Activated CD4-positive, alpha-beta memory T cell treated with anti-CD3 and anti-CD28 coated beads, Interleukin-2, amount 10 ng/mL, durations not matched to agents 7 days and 5 days (primary cell): ENCODE measurements around the gene IFT27. TPM values are rescaled to one million over a fixed set of nuclear protein-coding genes. Genes with fewer than 3 reads are reported as not detected.

ENCODE experiments used
- CTCF ChIA-PET: fragments of 350-600 bp; sonication (Branson Sonifier 250); formaldehyde crosslinking; loops from one replicate; lab custom pipeline; 2021; ENCODE audit warnings: antibody characterized with exemption, inconsistent platforms; lab: Charles Lee
- POLR2A ChIA-PET: fragments of 350-600 bp; sonication (Branson Sonifier 250); formaldehyde crosslinking; loops from one replicate; lab custom pipeline; 2021; ENCODE audit warnings: antibody characterized with exemption; lab: Charles Lee
- DNase-seq: peaks from one replicate; pipeline ENCODE4 v3.0.0-alpha.2; 2020
- H3K27ac Mint-ChIP-seq: one replicate; pipeline ENCODE4 v1.8.0; 2021; ENCODE audit warnings: mild to moderate bottlenecking, mixed read lengths
- H3K27me3 Mint-ChIP-seq: one replicate; pipeline ENCODE4 v1.8.0; 2021; ENCODE audit warnings: mixed read lengths
- H3K36me3 Mint-ChIP-seq: one replicate; pipeline ENCODE4 v1.8.0; 2021; ENCODE audit warnings: low read depth, mixed read lengths
- H3K4me1 Mint-ChIP-seq: one replicate; pipeline ENCODE4 v1.8.0; 2021; ENCODE audit warnings: mixed read lengths
- H3K4me3 Mint-ChIP-seq: one replicate; pipeline ENCODE4 v1.8.0; 2021; ENCODE audit warnings: mild to moderate bottlenecking, mixed read lengths
- H3K9me3 Mint-ChIP-seq: one replicate; pipeline ENCODE4 v1.8.0; 2021; ENCODE audit warnings: mixed read lengths
- total RNA-seq, 2 experiments: library from RNA; stranded (reverse); gene quantifications; one replicate each; pipeline ENCODE4 v1.2.3, GENCODE V29; 2021

IFT27 gene, protein sequence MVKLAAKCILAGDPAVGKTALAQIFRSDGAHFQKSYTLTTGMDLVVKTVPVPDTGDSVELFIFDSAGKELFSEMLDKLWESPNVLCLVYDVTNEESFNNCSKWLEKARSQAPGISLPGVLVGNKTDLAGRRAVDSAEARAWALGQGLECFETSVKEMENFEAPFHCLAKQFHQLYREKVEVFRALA
- 10 to 100 TPM; 28.3 to 29.5 TPM for total RNA-seq

GRCh38 chr22:36775964-36776669, at the start of gene IFT27:
TSS of gene IFT27 (minus strand) at chr22:36776119. CDS start at chr22:36775707, 412 bp downstream.
- H3K9me3 Mint-ChIP-seq: no peaks in the 10 kb centered on the region
- POLR2A ChIA-PET: interaction anchor here (0.5 to 2.8 kb wide), 20 partner anchors 9 to 1473 kb away, joined by 3 to 16 read pairs (median 4); partner anchors contain the start of genes EIF3D, FOXRED2, KCTD17 and MPST
- peak within 1 kb of the TSS; percentile 77 for H3K27ac Mint-ChIP-seq
- CTCF ChIA-PET: interaction anchor here (0.6 to 5.8 kb wide), 20 partner anchors 9 to 832 kb away, joined by 3 to 48 read pairs (median 4); partner anchors contain the start of genes GGA1 and NCF4
- H3K4me1 Mint-ChIP-seq: peaks cover 34% of the 10 kb centered on the region
- H3K4me3 Mint-ChIP-seq: peak within 1 kb of the TSS; percentile 85
- H3K36me3 Mint-ChIP-seq: no peaks in the 10 kb centered on the region
- DNase-seq: peak; percentile 98
- H3K27me3 Mint-ChIP-seq: no peaks in the 10 kb centered on the region

DNA sequence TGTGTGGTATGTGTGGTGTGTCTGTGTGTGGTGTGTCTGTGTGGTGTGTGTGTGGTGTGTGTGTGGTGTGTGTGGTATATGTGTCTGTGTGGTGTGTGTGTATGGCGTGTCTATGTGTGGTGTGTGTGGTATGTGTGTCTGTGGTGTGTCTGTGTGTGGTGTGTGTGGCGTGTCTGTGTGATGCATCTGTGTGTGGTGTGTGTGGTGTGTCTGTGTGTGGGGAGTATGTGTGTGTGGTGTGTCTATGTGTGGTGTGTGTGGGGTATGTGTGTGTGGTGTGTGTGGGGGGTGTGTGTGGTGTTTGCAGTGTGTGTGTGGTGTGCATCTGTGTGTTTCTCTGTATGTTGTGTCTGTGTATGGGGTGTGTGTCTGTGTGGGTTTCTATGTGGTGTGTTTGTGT, 48.7 kb upstream of the IFT27 start:
- POLR2A ChIA-PET: no interaction called here
- peaks cover 11% of the 10 kb centered on the region for H3K4me1 Mint-ChIP-seq
- H3K4me3 Mint-ChIP-seq: no peak overlapping the region
- no peak overlapping the region for H3K27ac Mint-ChIP-seq
- peaks cover 18% of the 10 kb centered on the region for H3K27me3 Mint-ChIP-seq
- H3K36me3 Mint-ChIP-seq: no peaks in the 10 kb centered on the region
- no peaks in the 10 kb centered on the region for H3K9me3 Mint-ChIP-seq
- CTCF ChIA-PET: no interaction called here
- no peak for DNase-seq

- ChIA-PET POLR2A (no interaction called here), CTCF (no interaction called here)
- Mint-ChIP-seq H3K27ac (no peak overlapping the region), H3K9me3 (no peaks in the 10 kb centered on the region), H3K36me3 (no peaks in the 10 kb centered on the region), H3K4me1 (peaks cover under 1% of the 10 kb centered on the region), H3K4me3 (no peak overlapping the region), H3K27me3 (peaks cover 28% of the 10 kb centered on the region)
- DNase-seq: no peak
These were observed 47.4 kb upstream of the IFT27 start for GRCh38 chr22:36823186-36823839.

DNA sequence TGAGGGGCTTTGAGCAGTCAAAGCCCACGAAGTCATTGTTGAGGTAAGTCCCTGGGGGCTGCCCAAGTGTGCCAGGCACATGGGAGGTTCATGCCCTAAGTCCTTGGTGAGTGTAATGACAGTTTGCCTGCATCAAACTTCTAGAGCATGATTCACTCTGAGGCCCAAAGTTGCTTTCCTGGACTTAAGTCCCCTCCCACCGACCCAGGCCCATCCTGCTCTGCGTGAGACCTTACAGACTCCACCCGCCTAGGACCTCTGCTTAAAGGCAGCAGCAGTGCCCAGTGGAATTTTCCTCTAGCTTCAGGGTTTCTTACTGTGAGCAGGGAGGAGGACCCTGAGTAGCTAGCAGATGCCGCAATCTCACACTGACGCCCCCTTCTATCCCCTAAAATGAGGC, 46.7 kb upstream of the IFT27 start:
- H3K4me1 Mint-ChIP-seq: no peaks in the 10 kb centered on the region
- no peak for DNase-seq
- ChIA-PET CTCF (no interaction called here), POLR2A (no interaction called here)
- no peaks in the 10 kb centered on the region for H3K36me3 Mint-ChIP-seq
- H3K27me3 Mint-ChIP-seq: peaks cover 35% of the 10 kb centered on the region
- H3K9me3 Mint-ChIP-seq: no peaks in the 10 kb centered on the region
- no peak overlapping the region for H3K27ac Mint-ChIP-seq
- no peak overlapping the region for H3K4me3 Mint-ChIP-seq

DNA sequence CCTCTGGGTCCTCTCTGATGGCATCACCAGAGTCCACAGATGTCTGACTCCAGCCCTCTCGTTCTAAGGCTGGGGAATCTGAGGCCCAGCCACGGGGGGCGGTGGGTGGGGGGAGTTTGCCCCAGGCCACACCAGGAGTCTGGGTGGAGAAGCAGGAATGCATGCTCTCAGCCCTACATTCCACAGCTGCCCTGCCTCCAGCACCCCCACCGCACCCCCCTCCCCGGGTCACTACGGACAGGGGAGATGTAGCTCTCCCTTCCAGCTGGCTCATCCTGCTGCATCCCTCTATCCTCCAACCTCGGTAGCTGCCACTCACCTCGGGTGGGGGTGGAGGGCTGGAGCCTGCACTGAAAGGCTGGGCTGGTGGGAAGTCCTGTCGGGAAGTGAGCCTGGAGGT, 43.2 kb upstream of the IFT27 start:
- Mint-ChIP-seq H3K27ac (no peak overlapping the region), H3K9me3 (no peaks in the 10 kb centered on the region), H3K27me3 (peaks cover 60% of the 10 kb centered on the region), H3K4me1 (peaks cover 2% of the 10 kb centered on the region), H3K36me3 (no peaks in the 10 kb centered on the region), H3K4me3 (no peak overlapping the region)
- ChIA-PET CTCF (interaction anchor here (0.6 kb wide), 1 partner anchor 17 kb away, joined by 3 read pairs; no protein-coding TSS in a partner anchor), POLR2A (no interaction called here)
- DNase-seq: no peak

DNA sequence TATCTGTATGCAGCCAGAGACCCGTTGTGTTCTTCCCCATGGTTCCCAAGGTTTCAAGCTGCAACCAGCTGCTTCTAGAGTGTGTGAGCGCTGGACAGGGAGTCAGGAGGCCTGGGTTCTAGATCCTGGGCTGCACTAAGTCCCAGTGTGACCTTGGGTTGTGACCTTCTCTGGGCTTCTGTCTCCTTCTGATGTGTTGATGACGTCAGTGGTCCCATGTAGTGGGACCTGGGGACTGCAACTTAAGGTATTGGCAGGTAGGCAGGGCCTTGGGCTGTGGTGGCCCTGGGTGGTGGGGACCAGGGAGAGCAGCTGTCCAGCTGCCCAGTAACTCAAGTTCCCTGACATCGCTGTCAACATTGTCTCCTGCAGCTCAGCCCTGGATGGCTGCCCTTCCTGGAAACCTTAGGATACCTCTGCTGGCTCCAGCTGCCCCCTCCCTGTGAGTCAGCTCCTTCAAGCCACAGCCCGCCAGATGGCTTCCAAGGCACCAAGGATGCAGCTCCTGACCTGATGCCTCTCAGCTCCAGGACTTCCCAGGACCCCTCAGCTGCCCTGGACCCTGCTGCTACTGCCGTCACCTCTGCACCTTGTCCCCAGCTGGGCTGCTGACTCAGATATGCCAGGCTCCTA, 42.2 kb upstream of the IFT27 start:
- Mint-ChIP-seq H3K27ac (no peak overlapping the region), H3K4me3 (no peak overlapping the region), H3K9me3 (no peaks in the 10 kb centered on the region), H3K36me3 (no peaks in the 10 kb centered on the region), H3K27me3 (peaks cover 69% of the 10 kb centered on the region), H3K4me1 (peaks cover 2% of the 10 kb centered on the region)
- ChIA-PET CTCF (interaction anchor here (1.2 kb wide), 1 partner anchor 38 kb away, joined by 3 read pairs; no protein-coding TSS in a partner anchor), POLR2A (no interaction called here)
- no peak for DNase-seq

DNA sequence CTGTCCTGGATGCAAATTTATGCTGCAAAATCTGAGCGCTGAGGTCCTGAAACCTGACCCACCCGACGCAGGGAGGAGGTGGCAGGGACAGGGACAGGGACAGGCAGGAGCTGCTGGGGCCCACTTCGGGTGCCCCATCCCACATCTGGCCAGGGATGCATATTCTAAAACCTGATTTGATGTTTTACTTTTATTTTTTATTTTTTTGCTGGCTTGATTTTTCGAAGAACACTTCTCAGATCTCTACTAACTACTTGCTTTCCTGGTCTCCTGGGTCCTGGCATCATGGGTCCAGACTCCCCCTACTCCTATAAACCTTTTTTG, 41.6 kb upstream of the IFT27 start:
- ChIA-PET CTCF (no interaction called here), POLR2A (no interaction called here)
- Mint-ChIP-seq H3K27ac (no peak overlapping the region), H3K9me3 (no peaks in the 10 kb centered on the region), H3K4me3 (no peak overlapping the region), H3K36me3 (no peaks in the 10 kb centered on the region), H3K4me1 (peaks cover 2% of the 10 kb centered on the region), H3K27me3 (peaks cover 72% of the 10 kb centered on the region)
- no peak for DNase-seq

DNA sequence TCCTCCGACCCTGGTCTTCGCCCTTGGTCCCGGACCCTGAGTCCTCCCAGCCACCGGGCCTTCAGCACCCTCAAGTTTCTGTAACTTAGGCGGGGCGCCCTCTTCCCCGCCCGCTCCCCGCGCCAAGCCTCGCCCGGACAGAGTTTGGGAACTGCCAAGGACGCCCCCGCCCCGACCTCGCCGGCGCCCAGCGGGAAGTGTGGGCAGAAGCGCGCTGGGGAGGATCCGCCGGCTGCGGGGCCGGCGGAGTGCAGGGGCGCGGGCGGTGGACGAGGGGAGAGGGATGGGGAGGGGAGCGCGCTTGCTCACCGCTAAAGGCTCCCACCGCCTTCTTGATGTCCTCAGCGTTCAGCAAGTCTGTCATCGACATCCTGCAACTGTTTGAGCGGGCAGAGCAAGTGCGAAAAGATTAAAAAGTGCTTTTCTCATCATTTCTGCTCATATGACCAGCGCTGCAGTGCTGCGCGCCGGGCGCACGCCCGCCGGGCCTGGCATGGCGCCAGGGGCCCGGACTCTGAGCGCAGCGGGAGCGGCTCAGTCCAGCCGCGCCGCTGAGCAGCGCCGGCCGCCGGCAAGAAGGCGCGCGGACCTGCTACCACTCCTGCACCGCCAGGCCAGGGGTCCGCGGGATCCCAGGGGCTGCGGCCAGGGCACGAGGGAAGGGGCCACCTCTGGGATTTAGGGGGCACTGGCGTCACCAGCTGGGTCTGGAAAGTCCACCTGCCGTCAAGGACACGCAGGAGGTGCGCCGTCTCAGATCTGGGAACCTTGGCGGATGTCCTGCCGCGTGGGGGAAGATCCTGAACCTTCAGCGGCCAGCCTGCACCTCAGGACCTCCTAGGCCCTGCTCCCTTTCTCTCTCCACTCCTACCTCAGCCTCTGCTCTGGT, 41.0 kb upstream of the IFT27 start, which contains the start of gene PVALB:
PVALB (minus strand) TSS at position 400 of the 889 bp plus-strand sequence; CDS start at position 370, 30 bp downstream.
- Mint-ChIP-seq H3K27me3 (peaks cover 72% of the 10 kb centered on the region), H3K4me1 (peaks cover 2% of the 10 kb centered on the region), H3K9me3 (no peaks in the 10 kb centered on the region), H3K4me3 (no peak within 1 kb of the TSS), H3K36me3 (no peaks in the 10 kb centered on the region), H3K27ac (no peak within 1 kb of the TSS)
- DNase-seq: no peak
- CTCF ChIA-PET: interaction anchor here (1.1 kb wide), 1 partner anchor 36 kb away, joined by 3 read pairs; no protein-coding TSS in a partner anchor
- POLR2A ChIA-PET: no interaction called here

DNA sequence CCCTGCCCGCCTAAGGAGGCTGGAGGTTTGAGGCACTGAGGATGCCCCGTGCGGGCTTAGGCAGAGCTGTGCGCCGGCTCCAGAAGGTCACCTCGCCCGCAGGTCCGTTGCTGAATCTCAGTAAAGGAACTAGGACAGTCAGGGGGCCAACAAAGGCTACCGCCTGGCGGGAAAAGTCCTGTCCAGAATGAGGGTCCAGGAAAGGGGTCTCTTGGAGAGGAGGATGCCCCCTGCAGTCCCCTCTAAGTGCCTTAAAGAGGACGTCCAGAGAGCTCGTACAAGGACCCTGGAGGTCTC, 40.4 kb upstream of the IFT27 start:
- Mint-ChIP-seq H3K36me3 (no peaks in the 10 kb centered on the region), H3K4me1 (peaks cover 2% of the 10 kb centered on the region), H3K27ac (no peak overlapping the region), H3K9me3 (no peaks in the 10 kb centered on the region), H3K27me3 (peaks cover 72% of the 10 kb centered on the region), H3K4me3 (no peak overlapping the region)
- ChIA-PET CTCF (interaction anchor here (1.1 kb wide), 1 partner anchor 37 kb away, joined by 3 read pairs; no protein-coding TSS in a partner anchor), POLR2A (no interaction called here)
- DNase-seq: no peak

DNA sequence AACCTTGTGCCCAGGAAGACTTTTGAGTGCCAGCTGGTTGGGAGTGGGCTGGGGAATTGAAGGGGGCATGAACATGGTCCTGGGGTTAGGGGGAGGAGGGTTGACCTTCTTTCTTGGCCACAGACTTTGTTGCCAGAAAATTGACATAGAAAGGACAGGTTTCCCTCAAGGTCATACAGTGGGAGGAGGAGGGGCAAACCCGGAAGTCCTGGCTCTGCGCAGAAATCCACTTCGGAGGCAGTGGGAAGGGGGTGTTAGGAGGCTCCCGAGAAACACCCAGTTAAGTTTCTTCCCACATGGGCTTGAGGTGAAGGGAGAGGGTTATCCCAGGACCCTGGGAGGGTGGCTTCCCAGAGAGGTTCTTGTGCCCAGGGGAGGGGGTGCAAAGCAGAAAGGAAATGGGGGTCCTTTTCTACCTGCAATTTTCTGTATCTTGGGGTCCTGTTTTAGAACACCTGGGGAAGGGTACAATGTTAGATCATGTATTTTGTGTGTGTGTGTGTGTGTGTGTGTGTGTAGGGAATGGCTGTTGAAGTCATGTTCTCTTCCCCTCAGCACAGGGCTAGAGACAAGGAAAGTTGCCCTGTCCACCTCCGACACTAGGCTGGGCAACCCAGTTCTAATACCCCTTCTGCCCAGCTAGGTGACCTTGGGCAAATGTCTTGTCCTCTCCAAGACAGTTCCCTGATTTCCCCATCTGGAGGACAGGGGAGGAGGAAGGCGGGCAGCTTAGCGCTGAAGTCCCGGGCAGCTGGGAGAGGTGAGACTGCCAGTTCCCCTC, 39.8 kb upstream of the IFT27 start:
- ChIA-PET POLR2A (no interaction called here), CTCF (interaction anchor here (1.1 kb wide), 1 partner anchor 37 kb away, joined by 3 read pairs; no protein-coding TSS in a partner anchor)
- H3K9me3 Mint-ChIP-seq: no peaks in the 10 kb centered on the region
- no peak for DNase-seq
- H3K4me3 Mint-ChIP-seq: no peak overlapping the region
- no peaks in the 10 kb centered on the region for H3K36me3 Mint-ChIP-seq
- peaks cover 2% of the 10 kb centered on the region for H3K4me1 Mint-ChIP-seq
- H3K27me3 Mint-ChIP-seq: peaks cover 69% of the 10 kb centered on the region
- no peak overlapping the region for H3K27ac Mint-ChIP-seq

DNA sequence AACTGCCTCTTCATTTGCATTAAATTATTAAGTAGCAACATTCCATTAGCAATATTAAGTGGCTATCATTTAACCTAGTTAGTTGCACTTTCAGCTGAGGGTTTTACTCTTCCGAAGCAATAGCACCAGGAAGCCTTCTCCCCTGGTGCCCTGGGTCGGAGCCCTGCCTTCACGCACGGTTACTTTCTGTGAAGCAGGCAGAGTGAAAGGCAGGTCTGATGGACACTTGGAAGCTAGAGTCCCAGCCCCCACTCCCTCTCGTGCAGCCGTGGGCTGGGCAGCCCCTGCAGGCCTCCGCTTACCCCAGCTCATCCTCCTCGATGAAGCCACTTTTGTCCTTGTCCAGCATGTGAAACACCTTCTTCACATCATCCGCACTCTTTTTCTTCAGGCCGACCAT, 38.9 kb upstream of the IFT27 start:
- Mint-ChIP-seq H3K9me3 (no peaks in the 10 kb centered on the region), H3K27ac (no peak overlapping the region), H3K36me3 (no peaks in the 10 kb centered on the region), H3K4me3 (no peak overlapping the region), H3K27me3 (peaks cover 59% of the 10 kb centered on the region), H3K4me1 (peaks cover 2% of the 10 kb centered on the region)
- CTCF ChIA-PET: no interaction called here
- POLR2A ChIA-PET: no interaction called here
- no peak for DNase-seq
